Measurements from ENCODE around the gene HSD17B12.

The HSD17B12 gene

DNA sequence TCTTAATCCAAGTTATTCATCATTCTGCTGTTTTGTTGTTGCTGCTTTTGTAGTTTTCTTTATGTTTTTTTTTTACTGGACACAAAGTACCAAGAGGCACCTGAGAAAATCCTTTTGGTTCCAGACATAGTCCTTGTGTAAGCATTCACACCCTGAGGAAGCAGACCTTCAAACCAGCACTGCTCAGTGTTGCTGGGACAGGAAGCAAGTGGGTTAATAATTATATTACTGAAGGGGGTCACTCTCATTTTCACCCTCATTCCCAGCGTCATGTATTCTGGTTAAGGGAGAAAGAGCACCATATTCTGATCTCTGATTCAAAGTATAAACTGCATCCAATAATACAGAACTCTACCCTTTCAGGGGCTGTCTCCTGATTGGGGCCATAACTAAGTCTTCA is 194.2 kb downstream of the HSD17B12 start:
- DNase-seq, result no peak

DNA sequence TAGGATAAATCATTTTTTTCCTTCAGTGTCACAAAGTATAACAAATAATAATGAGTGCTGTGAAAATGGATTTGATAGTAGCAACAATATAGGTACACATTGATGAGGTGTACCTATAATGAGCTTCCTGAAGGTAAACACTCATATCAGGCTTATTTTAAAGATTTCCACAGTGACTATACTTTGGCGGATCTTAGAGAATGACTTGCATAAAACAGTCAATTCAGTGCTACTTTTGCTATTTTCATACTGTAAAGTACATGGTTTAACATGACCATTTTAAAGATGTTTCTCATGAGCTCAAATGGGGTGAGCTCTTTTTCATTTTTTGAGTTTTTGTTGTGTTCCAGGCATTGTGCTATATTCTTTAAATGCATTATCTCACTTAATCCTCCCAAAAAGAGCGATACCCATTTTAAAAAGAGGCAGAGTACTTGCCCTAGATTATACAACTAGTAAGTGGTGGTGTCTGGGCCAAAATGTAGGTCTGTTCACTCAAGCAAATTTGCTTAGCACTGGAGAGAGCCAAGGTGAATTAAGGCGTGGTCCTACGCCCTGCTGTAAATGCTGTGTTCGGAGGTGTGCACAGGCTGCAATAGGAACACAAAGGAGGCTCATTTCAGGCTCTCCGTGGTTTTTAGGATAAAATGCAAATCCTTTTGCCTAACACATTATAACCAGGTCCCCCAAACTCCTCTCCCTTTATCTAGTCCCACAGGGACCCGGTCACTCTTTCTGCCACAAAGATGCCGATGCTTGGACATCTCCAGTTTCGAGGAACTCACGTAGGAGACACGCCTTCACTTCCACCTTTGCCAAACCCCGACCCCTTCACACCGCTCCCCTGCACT is 199.5 kb downstream of the HSD17B12 start:
- DNase-seq, result no peak

DNA sequence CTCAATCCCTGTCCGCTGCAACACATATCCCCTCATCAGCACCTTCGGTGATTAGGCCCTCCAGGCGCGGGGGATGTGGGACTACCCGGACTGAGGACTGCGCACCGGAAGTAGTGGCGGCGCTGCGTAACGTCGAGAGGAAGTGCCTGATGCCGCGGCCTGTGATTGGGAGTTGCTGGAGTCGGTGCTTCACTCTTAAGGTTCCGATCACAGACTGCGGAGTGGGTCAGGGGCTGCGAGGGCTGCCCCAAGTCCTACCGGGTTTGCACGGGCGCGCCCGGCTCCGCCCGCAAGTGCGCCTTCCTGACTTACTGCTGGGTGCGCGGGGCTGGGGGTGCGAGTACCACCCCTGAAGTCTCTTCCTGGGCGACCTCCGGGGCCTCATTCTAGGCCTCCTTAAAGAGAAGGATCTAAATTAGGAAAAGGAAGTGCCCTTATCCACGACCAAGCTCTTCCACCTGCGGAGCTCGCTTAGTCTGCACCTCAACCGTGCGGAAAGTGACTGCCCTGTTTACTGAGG is 200.2 kb downstream of the HSD17B12 start, which contains the start of gene ALKBH3:
Gene ALKBH3, plus strand, starts transcription at position 192 of the 520 bp plus-strand sequence. CDS start 1,822 bp downstream, outside the sequence.
- peak; percentile 93 for DNase-seq

DNA sequence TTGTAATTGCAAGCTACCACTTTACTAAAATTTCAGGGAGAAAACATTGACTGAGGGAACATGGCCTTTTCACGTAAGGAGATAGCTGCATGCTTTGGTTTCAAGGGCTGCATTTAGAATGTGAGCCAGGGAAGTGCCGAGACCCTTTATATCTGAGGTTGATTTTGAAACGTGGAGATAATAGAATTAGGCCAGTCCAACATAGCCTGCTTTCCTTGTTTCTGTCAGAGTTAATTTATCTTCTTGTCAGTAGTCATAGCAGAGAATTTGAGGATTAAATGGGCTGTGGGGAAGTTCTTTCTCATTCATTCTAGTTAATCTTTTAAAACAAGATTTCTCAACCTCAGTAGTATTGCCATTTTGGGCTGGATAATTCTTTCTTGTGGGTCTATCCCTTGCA is 212.3 kb downstream of the HSD17B12 start:
- DNase-seq, result no peak

GRCh38 chr11:43894546-43894945 is 214.0 kb downstream of the HSD17B12 start:
- DNase-seq, result no peak

GRCh38 chr11:43895601-43896000 is 215.1 kb downstream of the HSD17B12 start:
- no peak for DNase-seq

GRCh38 chr11:43898574-43898973 is 218.0 kb downstream of the HSD17B12 start:
- DNase-seq, result no peak

DNA sequence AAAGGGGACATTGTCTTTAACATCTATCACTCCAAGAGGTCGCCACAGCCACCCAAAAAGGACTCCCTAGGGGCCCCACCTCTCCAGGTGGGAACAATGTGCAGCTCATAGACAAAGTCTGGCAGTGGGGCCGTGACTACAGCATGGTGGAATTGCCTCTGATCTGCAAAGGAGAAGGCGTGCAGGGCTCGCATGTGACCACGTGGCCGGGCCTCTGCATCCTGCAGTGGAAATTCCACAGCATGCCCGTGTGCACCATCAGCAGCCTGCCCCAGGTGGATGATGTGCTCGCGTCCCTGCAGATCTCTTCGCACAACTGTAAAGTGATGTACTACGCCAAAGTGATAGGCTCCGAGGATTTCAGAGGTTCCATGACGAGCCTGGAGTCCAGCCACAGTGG is 218.6 kb downstream of the HSD17B12 start:
- DNase-seq, result no peak

GRCh38 chr11:43901551-43901950 is 221.0 kb downstream of the HSD17B12 start:
- DNase-seq, result no peak

GRCh38 chr11:43903078-43903477 is 222.5 kb downstream of the HSD17B12 start:
- DNase-seq, result no peak

GRCh38 chr11:43903969-43904368 is 223.4 kb downstream of the HSD17B12 start:
- DNase-seq, result no peak

GRCh38 chr11:43904742-43905535 is 224.4 kb downstream of the HSD17B12 start:
- DNase-seq, result no peak

- DNase-seq, result no peak
These were observed 225.3 kb downstream of the HSD17B12 start for GRCh38 chr11:43905813-43906241.
